Measurements from ENCODE around the gene GP9. TPM values are rescaled to one million over a fixed set of nuclear protein-coding genes. Genes with fewer than 3 reads are reported as not detected.
"Not testable (repeated sequence)": the region's sequence is repeated elsewhere in the genome, so short reads cannot be mapped to it uniquely, and the experiment has no call there.

The GP9 gene
- total RNA-seq, 2 experiments from 2014 or later = not detected

DNA sequence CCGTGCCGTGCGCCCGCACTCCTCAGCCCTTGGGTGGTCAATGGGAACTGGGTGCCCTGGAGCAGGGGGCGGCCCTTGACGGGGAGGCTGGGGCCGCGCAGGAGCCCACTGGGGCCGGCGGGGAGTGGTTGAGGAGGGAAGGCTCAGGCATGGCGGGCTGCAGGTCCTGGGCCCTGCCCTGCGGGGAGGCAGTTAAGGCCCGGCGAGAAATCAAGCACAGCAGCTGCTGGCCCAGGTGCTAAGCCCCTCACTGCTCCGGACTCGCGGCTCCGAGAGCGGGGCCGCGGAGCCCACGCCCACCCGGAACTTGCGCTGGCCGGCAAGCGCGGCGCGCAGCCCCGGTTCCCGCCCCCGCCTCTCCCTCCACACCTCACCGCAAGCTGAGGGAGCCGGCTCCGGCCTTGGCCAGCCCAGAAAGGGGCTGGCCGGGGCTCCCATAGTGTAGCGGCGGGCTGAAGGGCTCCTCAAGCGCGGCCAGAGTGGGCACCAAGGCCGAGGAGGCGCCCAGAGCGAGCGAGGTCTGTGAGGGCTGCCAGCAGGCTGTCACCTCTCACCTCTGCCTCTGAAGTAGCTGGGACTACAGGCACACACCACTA lies 7.8 kb downstream of the GP9 start:
- Histone ChIP-seq H3K9me2 (ENCODE audit: insufficient read depth, low read length) (no peaks in the 10 kb centered on the region), H4K20me1 (ENCODE audit: insufficient read depth, low read length) (no peaks in the 10 kb centered on the region), H3K4me1 (ENCODE audit: insufficient read depth, low read length, poor library complexity, severe bottlenecking) (no peaks in the 10 kb centered on the region), H3K27ac (ENCODE audit: low read depth, low read length, poor library complexity, severe bottlenecking) (no peak overlapping the region), H3K4me3 (ENCODE audit: low read depth, low read length, poor library complexity, severe bottlenecking) (no peak overlapping the region), H3K4me2 (ENCODE audit: low read length) (no peak overlapping the region), H3K36me3 (ENCODE audit: insufficient read depth, low read length) (no peaks in the 10 kb centered on the region), H3K79me2 (ENCODE audit: insufficient read depth, low read depth, low read length) (no peaks in the 10 kb centered on the region), H3K9me3 (ENCODE audit: low read length) (no peaks in the 10 kb centered on the region), H2AFZ (ENCODE audit: low read length) (no peak overlapping the region)
- CTCF ChIA-PET (ENCODE audit: unreplicated experiment) = no interaction called here
- TF ChIP-seq CTCF (conservative IDR thresholded peaks at IDR 0.05; ENCODE audit: low read length) (no peak), EZH2phosphoT487 (IDR thresholded peaks at IDR 0.05; ENCODE audit: borderline replicate concordance, low read depth, low read length) (no peak)
- intact Hi-C loops (cut with micrococcal nuclease; ENCODE audit: unreplicated experiment) = no loop called here
- no peak for DNase-seq (ENCODE audit: low spot score)
- no TSS peak for BruUV-seq (replicated peaks)
- POLR2A ChIA-PET = interaction anchor here (0.5 to 1.1 kb wide), 3 partner anchors 8 to 372 kb away, joined by 3 to 5 read pairs (median 3); partner anchors contain the start of gene GP9

GRCh38 chr3:129069313-129070085 lies 8.9 kb downstream of the GP9 start:
- intact Hi-C loops (cut with micrococcal nuclease; ENCODE audit: unreplicated experiment) = not testable (repeated sequence)

GRCh38 chr3:129070086-129070885 lies 9.7 kb downstream of the GP9 start:
- BruUV-seq (replicated peaks) = no TSS peak
- TF ChIP-seq CTCF (conservative IDR thresholded peaks at IDR 0.05; ENCODE audit: low read length) (no peak), EZH2phosphoT487 (IDR thresholded peaks at IDR 0.05; ENCODE audit: borderline replicate concordance, low read depth, low read length) (no peak)
- Histone ChIP-seq H3K9me3 (ENCODE audit: low read length) (no peaks in the 10 kb centered on the region), H2AFZ (ENCODE audit: low read length) (no peak overlapping the region), H3K4me1 (ENCODE audit: insufficient read depth, low read length, poor library complexity, severe bottlenecking) (no peaks in the 10 kb centered on the region), H4K20me1 (ENCODE audit: insufficient read depth, low read length) (no peaks in the 10 kb centered on the region), H3K36me3 (ENCODE audit: insufficient read depth, low read length) (no peaks in the 10 kb centered on the region), H3K79me2 (ENCODE audit: insufficient read depth, low read depth, low read length) (no peaks in the 10 kb centered on the region), H3K27ac (ENCODE audit: low read depth, low read length, poor library complexity, severe bottlenecking) (no peak overlapping the region), H3K4me3 (ENCODE audit: low read depth, low read length, poor library complexity, severe bottlenecking) (no peak overlapping the region), H3K9me2 (ENCODE audit: insufficient read depth, low read length) (no peaks in the 10 kb centered on the region), H3K4me2 (ENCODE audit: low read length) (no peak overlapping the region)
- no peak for DNase-seq (ENCODE audit: low spot score)
- CTCF ChIA-PET (ENCODE audit: unreplicated experiment) = no interaction called here
- intact Hi-C loops (cut with micrococcal nuclease; ENCODE audit: unreplicated experiment) = no loop called here
- POLR2A ChIA-PET = interaction anchor here (0.5 to 0.8 kb wide), 3 partner anchors 17 to 259 kb away, joined by 3 read pairs; no protein-coding TSS in a partner anchor

More at GRCh38 chr3:129069313-129070085, 8.9 kb downstream of the GP9 start:
- H3K9me3 ChIP-seq (ENCODE audit: low read length); H4K20me1 ChIP-seq (ENCODE audit: insufficient read depth, low read length); BruUV-seq (replicated peaks); H3K4me1 ChIP-seq (ENCODE audit: insufficient read depth, low read length, poor library complexity, severe bottlenecking); H3K4me3 ChIP-seq (ENCODE audit: low read depth, low read length, poor library complexity, severe bottlenecking); H3K27ac ChIP-seq (ENCODE audit: low read depth, low read length, poor library complexity, severe bottlenecking); H3K9me2 ChIP-seq (ENCODE audit: insufficient read depth, low read length); DNase-seq (ENCODE audit: low spot score); CTCF ChIA-PET (ENCODE audit: unreplicated experiment); H2AFZ ChIP-seq (ENCODE audit: low read length); H3K4me2 ChIP-seq (ENCODE audit: low read length); H3K36me3 ChIP-seq (ENCODE audit: insufficient read depth, low read length); H3K79me2 ChIP-seq (ENCODE audit: insufficient read depth, low read depth, low read length): not testable (repeated sequence)
- POLR2A ChIA-PET = interaction anchor here (0.5 to 1.1 kb wide), 4 partner anchors 10 to 364 kb away, joined by 3 to 5 read pairs (median 3); partner anchors contain the start of gene GP9
